ENCODE results near the gene UFSP2.

UFSP2 gene

DNA sequence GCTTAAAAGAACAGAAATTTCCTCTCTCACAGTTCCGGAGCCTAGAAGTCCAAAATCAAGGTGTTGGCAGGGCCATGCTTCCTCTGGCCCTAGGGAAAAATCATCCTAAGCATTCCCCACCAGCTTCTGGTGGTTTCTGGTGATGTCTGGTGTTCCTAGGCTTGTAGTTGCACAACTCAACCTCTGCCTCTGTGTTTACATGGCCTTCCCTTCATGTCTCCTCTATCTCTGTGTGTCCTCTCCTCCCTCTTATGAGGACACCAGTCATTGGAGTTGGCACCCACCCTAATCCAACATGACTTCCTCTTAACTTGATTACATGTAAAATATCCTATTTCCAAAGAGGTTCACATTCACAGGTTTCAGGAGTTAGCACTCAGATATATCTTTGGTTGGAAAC is 45.4 kb downstream of the UFSP2 start:
- no peak for DNase-seq (ENCODE audit: low read depth in 2 of 2)
- H3K4me3 ChIP-seq (replicated peaks in 1 of 2; ENCODE audit: low read depth in 2 of 2, low read length in 2 of 2), result no peak overlapping the region
- TF ChIP-seq, protein P1, sequence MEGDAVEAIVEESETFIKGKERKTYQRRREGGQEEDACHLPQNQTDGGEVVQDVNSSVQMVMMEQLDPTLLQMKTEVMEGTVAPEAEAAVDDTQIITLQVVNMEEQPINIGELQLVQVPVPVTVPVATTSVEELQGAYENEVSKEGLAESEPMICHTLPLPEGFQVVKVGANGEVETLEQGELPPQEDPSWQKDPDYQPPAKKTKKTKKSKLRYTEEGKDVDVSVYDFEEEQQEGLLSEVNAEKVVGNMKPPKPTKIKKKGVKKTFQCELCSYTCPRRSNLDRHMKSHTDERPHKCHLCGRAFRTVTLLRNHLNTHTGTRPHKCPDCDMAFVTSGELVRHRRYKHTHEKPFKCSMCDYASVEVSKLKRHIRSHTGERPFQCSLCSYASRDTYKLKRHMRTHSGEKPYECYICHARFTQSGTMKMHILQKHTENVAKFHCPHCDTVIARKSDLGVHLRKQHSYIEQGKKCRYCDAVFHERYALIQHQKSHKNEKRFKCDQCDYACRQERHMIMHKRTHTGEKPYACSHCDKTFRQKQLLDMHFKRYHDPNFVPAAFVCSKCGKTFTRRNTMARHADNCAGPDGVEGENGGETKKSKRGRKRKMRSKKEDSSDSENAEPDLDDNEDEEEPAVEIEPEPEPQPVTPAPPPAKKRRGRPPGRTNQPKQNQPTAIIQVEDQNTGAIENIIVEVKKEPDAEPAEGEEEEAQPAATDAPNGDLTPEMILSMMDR (IDR thresholded peaks at IDR 0.05; ENCODE audit: low read depth, low read length), result no peak

DNA sequence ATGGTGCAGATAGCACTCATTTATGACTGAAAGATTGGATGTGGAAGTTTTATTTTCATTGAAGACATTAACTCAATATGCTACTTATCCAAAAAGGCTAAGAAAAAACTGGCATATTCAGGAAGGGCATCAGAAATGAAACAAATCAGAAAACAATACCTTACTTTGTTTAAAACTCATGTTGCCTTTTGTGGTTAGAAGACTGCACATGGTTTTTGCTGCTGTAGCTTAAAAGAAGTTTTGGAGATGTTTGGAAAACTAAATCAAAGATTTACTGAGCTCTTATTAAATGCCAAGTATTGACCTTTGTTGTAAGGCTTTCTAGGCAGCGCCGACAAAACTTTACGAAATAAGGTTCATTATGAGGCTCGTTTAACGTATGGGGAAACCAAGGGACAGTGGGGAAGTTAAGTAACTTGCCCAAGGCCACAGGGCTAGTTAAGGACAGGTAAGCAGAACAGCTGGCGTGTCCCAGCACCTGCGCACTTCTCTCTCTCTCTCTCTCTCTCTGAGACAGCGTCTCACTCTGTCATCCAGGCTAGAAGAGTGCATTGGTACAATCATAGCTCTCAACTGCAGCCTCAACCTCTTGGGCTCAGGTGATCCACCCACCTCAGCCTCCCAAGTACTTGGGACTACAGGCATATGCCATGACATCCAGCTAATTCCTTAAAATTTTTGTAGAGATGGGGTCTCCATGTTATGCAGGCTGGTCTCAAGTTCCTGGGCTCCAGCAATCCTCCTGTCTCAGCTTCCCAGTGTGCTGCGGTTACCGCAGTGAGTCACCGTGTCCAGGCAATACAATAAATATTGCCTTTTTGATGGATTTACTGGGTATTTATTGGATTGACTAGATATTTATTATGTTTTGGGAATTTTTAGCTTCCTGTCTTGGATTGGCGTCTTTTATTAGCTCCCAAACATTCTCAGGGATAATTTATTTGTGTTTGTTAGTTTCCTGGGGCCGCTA is 46.2 kb downstream of the UFSP2 start:
- no peak for DNase-seq (ENCODE audit: low read depth in 2 of 2)
- H3K4me3 ChIP-seq (replicated peaks in 1 of 2; ENCODE audit: low read depth in 2 of 2, low read length in 2 of 2), result no peak overlapping the region
- TF ChIP-seq, protein P1 (IDR thresholded peaks at IDR 0.05; ENCODE audit: low read depth, low read length), result no peak

DNA sequence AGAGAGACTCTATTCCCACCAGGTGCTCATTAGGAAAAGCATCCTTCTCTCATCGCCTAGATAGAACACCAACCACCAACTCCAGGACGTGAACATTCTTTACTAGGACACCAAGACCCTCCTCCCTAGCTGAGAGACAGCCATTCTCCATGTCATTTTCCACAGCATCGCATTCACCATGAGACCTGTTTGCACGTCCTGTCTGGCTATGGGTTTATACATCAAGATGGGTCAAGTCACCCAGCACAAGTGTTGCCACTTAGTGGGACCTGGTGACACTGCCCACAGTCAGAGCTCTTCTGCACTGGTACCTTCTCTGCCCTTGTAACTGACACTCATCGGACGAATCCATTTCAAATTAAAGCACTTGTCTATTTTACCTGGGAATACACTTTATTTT is 47.5 kb downstream of the UFSP2 start:
- TF ChIP-seq, protein P1 (IDR thresholded peaks at IDR 0.05; ENCODE audit: low read depth, low read length), result no peak
- no peak for DNase-seq (ENCODE audit: low read depth in 2 of 2)
- no peak overlapping the region for H3K4me3 ChIP-seq (replicated peaks in 1 of 2; ENCODE audit: low read depth in 2 of 2, low read length in 2 of 2)

- DNase-seq (ENCODE audit: low read depth in 2 of 2), result no peak
- H3K4me3 ChIP-seq (replicated peaks in 1 of 2; ENCODE audit: low read depth in 2 of 2, low read length in 2 of 2), result no peak overlapping the region
- TF ChIP-seq, protein P1 (IDR thresholded peaks at IDR 0.05; ENCODE audit: low read depth, low read length), result no peak
Observed at GRCh38 chr4:185374573-185374972, 51.2 kb downstream of the UFSP2 start.

GRCh38 chr4:185374027-185374426 is 51.7 kb downstream of the UFSP2 start:
- DNase-seq (ENCODE audit: low read depth in 2 of 2), result no peak
- H3K4me3 ChIP-seq (replicated peaks in 1 of 2; ENCODE audit: low read depth in 2 of 2, low read length in 2 of 2), result no peak overlapping the region
- TF ChIP-seq, protein P1 (IDR thresholded peaks at IDR 0.05; ENCODE audit: low read depth, low read length), result no peak

- DNase-seq (ENCODE audit: low read depth in 2 of 2), result no peak
- TF ChIP-seq, protein P1 (IDR thresholded peaks at IDR 0.05; ENCODE audit: low read depth, low read length), result no peak
- no peak overlapping the region for H3K4me3 ChIP-seq (replicated peaks in 1 of 2; ENCODE audit: low read depth in 2 of 2, low read length in 2 of 2)
Observed at GRCh38 chr4:185371702-185372101, 54.1 kb downstream of the UFSP2 start.

Data from cardiac fibroblast (primary cell).